NCI-H146 treated with DMSO at 0.1 percent for 48 hours (cell line): Measurements from ENCODE around the gene RFESD.
A peak's percentile ranks its signal among the peaks of the same experiment; 100 is the strongest.

Experiments used
- DNase-seq: peaks from one replicate; lab custom pipeline; 2025; ENCODE audit not compliant: unreplicated experiment; lab: John Stamatoyannopoulos, UW

RFESD gene

DNA sequence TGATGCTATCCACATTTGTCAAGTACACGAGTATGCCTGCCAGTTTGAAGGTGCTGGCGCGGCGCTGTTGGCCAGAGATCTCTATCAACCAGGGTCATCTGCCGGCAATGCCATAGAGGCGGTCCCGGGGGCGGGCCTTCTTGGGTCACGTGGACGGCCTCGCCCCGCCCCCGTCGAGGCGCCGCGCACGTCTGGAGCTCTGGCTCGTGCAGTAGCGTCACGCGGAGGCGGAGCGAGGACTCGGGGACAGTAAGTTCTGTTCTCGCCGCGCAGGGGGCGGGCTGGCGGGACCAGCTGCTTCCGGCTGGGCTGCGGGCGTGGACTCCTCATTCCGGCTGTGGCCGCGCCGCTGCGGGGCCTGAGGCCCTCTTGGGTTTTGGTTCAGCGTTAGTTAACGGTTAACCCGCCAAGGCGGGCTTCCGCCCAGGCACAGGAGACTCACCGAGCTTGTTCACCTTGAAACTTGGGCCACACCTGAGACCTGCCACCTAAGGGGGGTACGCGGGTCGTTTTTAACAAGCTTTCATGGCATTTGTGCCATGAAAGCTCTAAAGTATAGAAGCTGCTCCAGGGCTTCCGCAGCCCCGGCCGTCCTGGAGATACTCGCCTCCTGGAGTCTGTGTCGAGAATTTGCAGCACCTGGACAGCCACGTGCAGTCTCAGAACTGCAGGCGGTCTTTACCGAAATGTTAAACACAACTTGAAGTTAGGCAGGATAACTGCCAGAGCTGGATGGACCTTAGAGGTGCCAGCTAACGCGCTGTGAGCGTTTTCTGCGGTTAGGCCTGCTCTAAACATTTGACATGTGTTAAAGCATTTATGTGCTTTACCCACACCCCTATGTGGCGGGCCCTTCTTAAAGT is at the start of gene RFESD:
RFESD (plus strand) TSS at position 209 of the 863 bp plus-strand sequence. CDS start 5,495 bp downstream, outside the sequence.
- DNase-seq: peak; percentile 78

DNA sequence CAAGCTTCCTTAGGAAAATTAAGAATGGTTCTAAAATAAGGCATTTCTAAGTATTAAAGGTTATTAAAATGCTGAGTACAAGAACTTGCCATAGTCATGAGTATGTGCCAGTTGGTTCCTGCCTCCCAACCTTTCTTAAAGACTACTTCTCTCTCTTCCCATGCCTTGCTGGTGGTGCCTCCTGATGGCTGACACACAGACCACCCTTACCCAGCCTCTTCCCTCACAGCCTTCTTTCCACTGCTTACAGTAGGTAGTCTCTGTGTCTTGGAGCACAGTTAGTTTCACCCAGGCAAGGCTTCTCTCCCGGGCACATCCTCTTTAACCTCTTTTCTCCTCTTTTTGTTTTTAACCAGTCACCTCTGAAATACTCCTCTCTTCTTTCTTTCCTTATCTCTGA is 47.3 kb upstream of the RFESD start:
- DNase-seq: no peak

DNA sequence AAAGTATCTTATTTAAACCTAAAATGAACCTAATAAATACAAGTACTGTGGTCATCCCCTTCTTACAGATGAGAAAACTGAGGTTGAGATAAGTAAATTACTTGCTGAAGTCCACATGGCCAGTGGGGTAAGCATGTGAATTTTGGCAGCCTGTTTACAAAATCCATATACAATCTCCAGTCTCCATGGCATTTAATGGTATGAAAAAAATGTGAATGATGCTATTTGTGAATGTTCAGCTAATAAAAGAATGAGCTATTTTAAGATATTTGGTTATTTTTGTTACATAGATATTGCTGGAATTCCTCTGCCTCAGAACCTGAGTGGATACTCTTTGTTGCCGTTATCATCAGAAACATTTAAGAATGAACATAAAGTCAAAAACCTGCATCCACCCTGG is 46.0 kb upstream of the RFESD start:
- no peak for DNase-seq

DNA sequence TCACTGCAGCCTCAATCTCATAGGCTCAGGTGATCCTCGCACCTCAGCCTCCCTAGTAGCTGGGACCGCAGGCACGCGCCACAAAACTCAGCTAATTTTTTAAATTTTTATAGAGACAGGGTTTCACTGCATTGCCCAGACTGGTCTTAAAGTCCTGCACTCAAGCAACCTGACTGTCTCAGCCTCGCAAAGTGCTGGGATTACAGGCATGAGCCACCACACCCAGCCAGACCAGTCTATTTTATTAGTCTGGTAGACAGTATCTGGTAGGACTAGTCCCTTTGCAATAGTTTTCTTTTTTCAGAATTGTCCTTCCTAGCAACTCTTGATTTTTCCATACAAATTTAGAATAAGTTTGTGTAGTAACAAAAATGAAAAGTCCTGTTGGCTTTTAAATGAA is 40.8 kb upstream of the RFESD start:
- DNase-seq: no peak

DNA sequence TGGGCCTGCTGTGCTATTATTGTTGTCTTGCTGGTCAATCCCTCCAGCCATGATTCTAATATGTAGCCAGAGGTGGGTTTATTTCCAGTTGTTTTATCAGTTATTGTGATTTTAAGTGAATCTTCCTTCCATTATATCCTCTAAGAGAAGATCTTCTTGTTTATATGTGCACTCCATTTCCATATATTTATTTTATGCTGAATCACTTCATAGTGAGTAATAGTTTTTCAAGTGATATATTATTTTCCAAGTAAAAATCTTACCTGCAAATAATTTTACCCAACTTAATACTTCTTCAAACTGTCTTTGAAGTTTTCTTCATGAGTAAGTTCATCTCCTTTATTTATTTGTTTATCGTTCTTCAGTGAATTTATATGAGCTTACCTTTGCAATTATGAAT is 40.2 kb upstream of the RFESD start:
- DNase-seq: no peak

DNA sequence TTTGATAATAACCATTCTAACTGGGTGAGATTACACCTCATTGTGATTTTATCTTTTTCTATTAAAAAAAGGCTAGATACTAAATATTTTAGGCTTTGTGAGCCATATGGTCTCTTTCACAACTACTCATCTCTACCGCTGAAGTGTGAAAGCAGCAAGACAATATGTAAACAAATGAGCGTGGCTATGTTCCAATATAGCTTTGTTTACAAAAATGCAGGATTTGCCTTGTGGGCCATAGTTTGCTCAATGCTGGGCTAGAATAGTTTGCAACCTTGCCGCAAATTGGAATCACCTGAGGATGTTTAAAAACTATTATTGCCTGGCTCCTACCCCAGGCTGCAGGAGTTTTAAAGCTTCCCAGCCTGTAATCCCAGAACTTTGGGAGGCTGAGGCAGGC is 36.9 kb upstream of the RFESD start:
- DNase-seq: no peak

DNA sequence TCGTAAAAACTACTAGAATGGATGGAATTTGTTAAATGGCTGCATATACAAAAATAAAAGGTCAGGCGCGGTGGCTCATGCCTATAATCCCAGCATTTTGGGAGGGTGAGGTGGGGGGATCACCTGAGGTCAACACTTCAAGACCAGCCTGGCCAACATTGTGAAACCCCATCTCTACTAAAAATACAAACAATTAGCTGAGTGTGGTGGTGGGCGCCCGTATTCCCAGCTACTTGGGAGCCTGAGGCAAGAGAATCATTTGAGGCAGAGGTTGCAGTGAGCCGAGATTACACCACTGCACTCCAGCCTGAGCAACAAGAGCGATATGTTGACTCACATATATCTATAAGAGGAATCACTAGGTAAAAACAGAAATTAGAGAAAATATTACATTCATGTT is 36.0 kb upstream of the RFESD start:
- DNase-seq: no peak

DNA sequence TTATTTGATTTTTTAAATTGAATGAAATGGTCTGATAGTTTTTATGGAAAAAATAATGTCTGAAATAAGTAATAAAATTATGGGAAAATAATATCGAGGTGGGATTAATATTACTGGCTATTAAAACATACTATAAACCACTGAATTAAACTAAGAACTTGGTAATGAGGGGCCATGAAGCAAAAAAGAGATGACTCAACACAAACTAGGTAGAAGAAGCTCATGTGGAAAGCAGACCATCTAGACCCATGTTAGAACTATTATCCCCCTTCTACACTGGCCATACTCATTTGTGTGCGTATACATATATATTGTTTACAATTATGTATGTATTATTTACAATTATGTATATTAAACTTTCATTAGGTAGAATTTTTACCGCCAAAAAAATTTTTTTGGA is 35.2 kb upstream of the RFESD start:
- DNase-seq: no peak

DNA sequence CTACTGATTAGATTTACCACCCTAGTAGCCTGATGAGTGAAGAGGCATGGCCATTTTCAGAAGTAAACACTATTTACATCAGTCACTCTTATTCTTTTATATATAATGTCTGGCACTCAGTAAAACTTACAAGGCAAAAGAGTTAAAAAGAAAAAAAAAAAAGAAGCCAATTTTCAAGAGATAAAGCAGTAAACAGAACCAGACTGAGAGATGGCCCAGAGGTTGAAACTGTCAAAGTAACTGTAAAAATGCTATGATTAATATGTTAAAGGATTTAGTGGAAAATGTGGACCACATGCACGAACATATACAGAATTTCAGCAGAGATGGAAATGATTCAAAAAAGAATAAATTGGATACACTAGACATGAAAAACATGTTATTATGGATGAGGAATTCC is 33.1 kb upstream of the RFESD start:
- no peak for DNase-seq

DNA sequence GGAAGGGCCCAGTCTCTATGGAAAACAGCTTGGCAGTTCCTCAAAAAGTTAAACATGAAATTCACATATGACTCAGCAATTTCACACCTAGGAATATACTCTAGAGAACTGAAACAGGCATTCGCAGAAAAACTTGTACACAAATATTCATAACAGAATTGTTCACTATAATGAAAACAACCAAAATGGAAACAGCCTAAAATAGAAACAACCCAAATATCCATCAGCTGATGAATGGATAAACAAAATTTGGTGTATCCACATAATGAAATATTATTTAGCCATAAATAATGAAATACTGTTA is 31.5 kb upstream of the RFESD start:
- DNase-seq: no peak

DNA sequence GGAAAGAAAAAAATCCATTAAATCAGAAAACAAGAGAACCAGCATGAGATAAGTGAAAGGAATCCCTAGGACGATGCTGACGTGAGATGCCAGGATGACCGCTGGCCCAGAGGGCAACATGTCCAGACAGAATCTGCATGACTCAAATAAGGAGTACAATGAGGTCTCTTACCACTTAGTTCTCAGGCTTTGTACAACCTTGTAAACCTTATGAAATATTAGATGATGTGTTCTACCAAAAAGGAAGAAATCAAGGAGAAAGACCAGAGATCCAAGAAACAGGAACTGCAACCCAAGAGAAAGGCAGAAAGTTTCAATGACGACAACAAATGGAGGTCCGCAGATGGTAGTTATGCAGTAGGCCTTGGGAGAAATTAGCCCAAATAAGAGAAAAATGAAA is 29.5 kb upstream of the RFESD start:
- no peak for DNase-seq

DNA sequence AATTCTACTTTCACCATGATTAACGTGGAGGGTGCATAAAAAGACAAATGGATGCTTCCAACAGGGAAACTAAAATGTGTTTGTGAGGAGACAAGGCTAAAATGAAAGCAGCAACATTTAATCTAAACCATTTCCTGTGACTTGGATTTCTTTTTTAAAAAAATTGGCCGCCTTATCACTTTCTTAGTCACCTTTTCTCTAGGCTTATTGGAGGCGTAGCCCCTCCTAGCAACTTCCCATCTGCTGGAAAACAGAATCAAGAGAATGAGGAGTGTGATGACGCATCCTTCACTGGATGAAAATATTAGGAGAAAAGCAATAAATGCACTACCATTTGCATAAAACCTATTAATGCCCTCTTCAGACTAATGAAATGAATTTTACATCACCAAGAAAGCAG is 27.5 kb upstream of the RFESD start:
- no peak for DNase-seq

DNA sequence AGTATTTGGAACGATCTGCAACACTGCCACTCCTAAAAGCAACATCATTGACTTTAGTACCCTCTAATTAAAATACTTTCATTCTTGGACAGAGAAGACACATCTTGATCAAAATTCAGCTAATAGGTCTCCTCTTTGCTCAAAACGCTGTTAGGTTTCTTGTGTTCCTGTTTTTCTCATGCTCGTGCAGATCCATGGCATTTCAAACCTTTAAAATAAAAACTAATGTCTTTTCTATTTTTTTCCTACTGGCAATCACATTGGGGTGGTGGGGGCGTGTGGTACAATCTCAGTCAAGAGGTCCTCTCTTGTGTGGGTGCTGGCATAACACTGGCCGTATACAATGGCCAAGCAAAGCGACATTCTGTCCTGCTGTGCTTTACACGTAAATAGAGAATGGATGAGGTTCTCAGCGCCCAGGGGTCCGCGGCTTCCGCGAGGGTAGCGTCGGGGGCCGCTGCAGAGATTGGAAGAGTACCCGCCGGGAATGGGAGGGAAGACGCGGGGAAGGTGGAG is 27.0 kb upstream of the RFESD start:
- DNase-seq: no peak

DNA sequence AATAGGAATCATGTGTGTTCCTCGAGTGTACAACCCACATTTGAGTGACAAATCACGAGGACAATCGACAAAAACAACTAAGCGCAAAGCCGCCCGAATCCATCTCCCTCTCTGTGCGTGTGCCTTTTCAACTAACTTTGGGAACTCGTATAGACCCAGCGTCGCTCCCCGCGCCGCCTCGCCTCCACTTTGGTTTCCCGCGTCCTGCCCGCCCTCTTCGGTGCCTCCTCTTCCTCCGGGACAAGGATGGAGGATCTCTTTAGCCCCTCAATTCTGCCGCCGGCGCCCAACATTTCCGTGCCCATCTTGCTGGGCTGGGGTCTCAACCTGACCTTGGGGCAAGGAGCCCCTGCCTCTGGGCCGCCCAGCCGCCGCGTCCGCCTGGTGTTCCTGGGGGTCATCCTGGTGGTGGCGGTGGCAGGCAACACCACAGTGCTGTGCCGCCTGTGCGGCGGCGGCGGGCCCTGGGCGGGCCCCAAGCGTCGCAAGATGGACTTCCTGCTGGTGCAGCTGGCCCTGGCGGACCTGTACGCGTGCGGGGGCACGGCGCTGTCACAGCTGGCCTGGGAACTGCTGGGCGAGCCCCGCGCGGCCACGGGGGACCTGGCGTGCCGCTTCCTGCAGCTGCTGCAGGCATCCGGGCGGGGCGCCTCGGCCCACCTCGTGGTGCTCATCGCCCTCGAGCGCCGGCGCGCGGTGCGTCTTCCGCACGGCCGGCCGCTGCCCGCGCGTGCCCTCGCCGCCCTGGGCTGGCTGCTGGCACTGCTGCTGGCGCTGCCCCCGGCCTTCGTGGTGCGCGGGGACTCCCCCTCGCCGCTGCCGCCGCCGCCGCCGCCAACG is 26.3 kb upstream of the RFESD start, which contains the start of gene GPR150:
GPR150 (plus strand) TSS at position 58 of the 840 bp plus-strand sequence; CDS start at position 247, 189 bp downstream.
- peak; percentile 32 for DNase-seq

DNA sequence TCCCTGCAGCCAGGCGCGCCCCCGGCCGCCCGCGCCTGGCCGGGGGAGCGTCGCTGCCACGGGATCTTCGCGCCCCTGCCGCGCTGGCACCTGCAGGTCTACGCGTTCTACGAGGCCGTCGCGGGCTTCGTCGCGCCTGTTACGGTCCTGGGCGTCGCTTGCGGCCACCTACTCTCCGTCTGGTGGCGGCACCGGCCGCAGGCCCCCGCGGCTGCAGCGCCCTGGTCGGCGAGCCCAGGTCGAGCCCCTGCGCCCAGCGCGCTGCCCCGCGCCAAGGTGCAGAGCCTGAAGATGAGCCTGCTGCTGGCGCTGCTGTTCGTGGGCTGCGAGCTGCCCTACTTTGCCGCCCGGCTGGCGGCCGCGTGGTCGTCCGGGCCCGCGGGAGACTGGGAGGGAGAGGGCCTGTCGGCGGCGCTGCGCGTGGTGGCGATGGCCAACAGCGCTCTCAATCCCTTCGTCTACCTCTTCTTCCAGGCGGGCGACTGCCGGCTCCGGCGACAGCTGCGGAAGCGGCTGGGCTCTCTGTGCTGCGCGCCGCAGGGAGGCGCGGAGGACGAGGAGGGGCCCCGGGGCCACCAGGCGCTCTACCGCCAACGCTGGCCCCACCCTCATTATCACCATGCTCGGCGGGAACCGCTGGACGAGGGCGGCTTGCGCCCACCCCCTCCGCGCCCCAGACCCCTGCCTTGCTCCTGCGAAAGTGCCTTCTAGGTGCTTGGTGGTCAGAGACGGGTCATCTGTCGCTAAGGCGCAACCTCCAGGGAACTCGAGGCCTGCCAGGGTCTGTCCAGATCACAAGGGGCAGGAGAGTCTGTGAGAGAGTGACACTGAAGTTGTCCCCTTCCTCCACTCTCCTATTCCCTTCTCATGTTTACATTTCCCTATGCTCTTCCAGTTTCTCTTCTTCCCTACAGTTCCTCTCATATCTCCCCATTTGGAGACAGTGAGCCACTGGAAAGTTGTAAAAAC is 25.4 kb upstream of the RFESD start:
- peak; percentile 15 for DNase-seq

DNA sequence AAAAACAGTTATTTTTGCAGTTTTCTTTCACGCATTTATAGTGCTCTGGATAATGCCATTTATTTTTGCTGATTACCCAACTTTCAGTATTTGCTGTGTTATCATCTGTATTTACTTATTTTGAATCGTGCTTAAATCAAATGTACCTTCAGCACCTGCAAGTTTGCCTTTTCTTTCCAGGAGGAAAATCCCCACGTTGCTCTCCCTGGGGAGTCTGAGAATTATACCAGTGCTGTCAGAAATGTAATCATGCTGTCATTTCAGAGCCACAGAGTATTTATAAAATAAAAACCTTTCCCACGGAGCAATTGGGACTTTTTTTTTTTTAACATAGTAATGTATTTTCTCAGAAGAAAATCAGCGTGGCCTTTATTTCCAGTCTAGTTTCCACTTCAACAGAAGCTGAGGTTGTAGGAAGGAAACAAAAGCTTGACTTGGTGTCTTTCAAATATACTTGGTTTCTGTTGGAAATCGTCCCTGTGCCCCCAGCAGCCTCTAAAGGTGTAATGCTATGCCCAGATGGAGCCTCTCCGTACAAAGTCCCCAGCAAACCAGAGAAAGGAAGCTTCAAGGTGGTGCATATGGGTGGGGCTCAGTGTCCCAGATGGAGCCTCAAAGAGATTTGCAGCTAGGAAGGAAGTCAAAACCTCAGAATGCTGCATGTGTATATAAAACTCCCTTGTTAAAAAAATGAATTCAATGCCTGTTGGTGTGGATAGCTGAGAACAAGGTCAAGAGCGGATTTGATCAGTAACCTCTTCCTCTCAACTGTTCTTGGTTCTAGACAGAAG is 24.5 kb upstream of the RFESD start:
- DNase-seq: peak; percentile 1

DNA sequence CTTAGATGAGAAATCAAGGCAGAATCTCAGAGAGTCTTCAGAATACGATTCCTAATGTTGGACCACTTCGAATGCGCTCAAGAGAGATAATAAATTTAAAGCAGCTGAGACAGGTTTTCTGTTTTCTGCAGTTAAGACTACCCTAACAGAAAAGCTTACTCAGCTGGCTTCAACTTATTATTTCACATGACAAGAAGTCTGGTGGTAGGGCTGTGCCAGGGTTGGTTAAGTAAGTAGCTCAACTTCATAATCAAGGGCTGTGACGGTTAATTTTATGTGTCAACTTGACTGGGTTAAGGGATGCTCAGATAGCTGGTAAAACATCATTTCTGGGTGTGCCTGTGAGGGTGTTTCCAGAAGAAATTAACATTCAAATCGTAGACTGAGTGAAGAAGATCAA is 22.9 kb upstream of the RFESD start:
- no peak for DNase-seq

DNA sequence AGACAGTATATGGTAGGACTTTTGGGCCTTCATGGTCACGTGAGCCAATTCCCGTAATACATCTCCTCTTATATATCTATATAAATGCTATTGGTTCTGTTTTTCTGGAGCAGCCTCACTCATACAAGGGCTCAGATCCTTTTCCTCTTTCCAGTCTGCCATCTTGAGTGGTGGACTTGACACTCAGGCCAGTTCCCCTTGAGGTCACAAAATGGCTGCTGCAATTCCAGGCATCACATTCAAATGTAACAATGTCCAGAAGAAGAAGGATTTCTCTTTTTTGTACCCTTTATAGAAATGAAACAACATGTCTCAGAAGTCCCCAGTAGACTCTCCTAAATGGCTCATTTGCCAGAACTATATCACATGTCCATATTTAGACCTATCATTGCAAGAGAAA is 22.2 kb upstream of the RFESD start:
- no peak for DNase-seq

DNA sequence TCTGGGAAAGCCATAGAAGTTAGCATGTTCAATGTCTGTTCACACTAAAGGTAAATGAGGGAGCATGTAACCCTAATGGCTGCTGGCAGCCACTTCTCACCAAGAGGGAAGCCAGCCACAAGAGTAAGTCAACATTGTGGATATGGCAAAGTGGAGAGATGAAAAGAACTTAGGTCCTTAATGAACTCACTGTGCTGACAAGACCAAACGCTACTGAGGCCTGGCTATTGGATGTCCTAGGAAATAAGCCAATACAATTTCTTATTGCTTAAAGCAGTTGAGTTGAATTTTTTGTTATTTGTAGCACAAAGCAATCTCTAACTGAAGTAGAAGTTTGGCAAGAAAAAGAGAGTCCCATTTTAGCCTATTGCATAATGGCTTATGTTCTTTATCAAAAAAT is 19.9 kb upstream of the RFESD start:
- DNase-seq: no peak
